Liver (tissue), 9 donors: ENCODE results near the gene ALOX15. TPM values are rescaled to one million over a fixed set of nuclear protein-coding genes. Genes with fewer than 3 reads are reported as not detected.

Source experiments
- DNase-seq: peaks from one replicate; pipeline ENCODE4 v3.0.0-alpha.2; 2017; ENCODE audit warnings: low spot score
- H3K27ac ChIP-seq, 2 donors: one replicate each; pipeline ENCODE4 v1.7.0; 2013; ENCODE audit warnings: inconsistent platforms in 2 of 2, low read length in 2 of 2, control low read depth in 1 of 2, low read depth in 1 of 2, mild to moderate bottlenecking in 1 of 2
- H3K27me3 ChIP-seq, 4 donors: one replicate each; pipeline versions ENCODE4 v1.6.1 to v1.7.0; 2013; ENCODE audit warnings: low read length in 3 of 4, inconsistent platforms in 1 of 4, mild to moderate bottlenecking in 1 of 4, moderate library complexity in 1 of 4; ENCODE audit not compliant: control insufficient read depth in 4 of 4, insufficient read depth in 4 of 4
- H3K36me3 ChIP-seq, 4 donors: one replicate each; pipeline versions ENCODE4 v1.6.1 to v1.7.0; 2013; ENCODE audit warnings: low read length in 3 of 4, mild to moderate bottlenecking in 3 of 4, low read depth in 1 of 4, moderate library complexity in 1 of 4; ENCODE audit not compliant: control insufficient read depth in 4 of 4, insufficient read depth in 3 of 4
- H3K4me1 ChIP-seq, 4 donors: one replicate each; pipeline versions ENCODE4 v1.6.1 to v1.7.0; 2013; ENCODE audit warnings: low read length in 3 of 4, mild to moderate bottlenecking in 3 of 4, moderate library complexity in 1 of 4; ENCODE audit not compliant: control insufficient read depth in 4 of 4, insufficient read depth in 4 of 4
- H3K4me3 ChIP-seq, 3 donors: one replicate each; pipeline versions ENCODE4 v1.6.1 to v1.7.0; 2013; ENCODE audit warnings: low read length in 3 of 3, control low read depth in 1 of 3, low read depth in 1 of 3, mild to moderate bottlenecking in 1 of 3
- H3K9ac ChIP-seq, 2 donors: one replicate each; pipeline ENCODE4 v1.7.0; 2013; ENCODE audit warnings: low read length in 2 of 2, mild to moderate bottlenecking in 2 of 2, moderate library complexity in 2 of 2, control low read depth in 1 of 2, low read depth in 1 of 2
- H3K9me3 ChIP-seq, 4 donors: one replicate each; pipeline versions ENCODE4 v1.6.1 to v1.7.0; 2013; ENCODE audit warnings: low read length in 3 of 4; ENCODE audit not compliant: control insufficient read depth in 4 of 4
- EGR1 ChIP-seq, 2 donors: IDR thresholded peaks; 2 replicates each; pipeline ENCODE4 v1.6.1; 2016 to 2018; ENCODE audit warnings: antibody characterized with exemption in 2 of 2, low read depth in 2 of 2
- FOXA1 ChIP-seq: IDR thresholded peaks from 2 replicates; pipeline ENCODE4 v1.6.1; 2016; ENCODE audit warnings: antibody characterized with exemption
- FOXA2 ChIP-seq: IDR thresholded peaks from 2 replicates; pipeline ENCODE4 v1.6.1; 2016; ENCODE audit warnings: antibody characterized with exemption
- GABPA ChIP-seq, 2 donors: IDR thresholded peaks in 1 of 2; conservative IDR thresholded peaks in 1 of 2; 2 replicates each; pipeline ENCODE4 v1.6.1; 2016; ENCODE audit warnings: antibody characterized with exemption in 2 of 2, mild to moderate bottlenecking in 1 of 2, moderate library complexity in 1 of 2
- HNF4A ChIP-seq, 2 donors: conservative IDR thresholded peaks; 2 replicates each; pipeline ENCODE4 v1.6.1; 2016; ENCODE audit warnings: antibody characterized with exemption in 2 of 2, mild to moderate bottlenecking in 2 of 2
- JUND ChIP-seq, 2 donors: IDR thresholded peaks; 2 replicates each; pipeline ENCODE4 v1.6.1; 2016; ENCODE audit warnings: antibody characterized with exemption in 2 of 2
- NR2F2 ChIP-seq: IDR thresholded peaks from 2 replicates; pipeline ENCODE4 v1.6.1; 2016; ENCODE audit warnings: antibody characterized with exemption
- RAD21 ChIP-seq, 2 donors: IDR thresholded peaks; 2 replicates each; pipeline ENCODE4 v1.6.1; 2016; ENCODE audit warnings: antibody characterized with exemption in 2 of 2, mild to moderate bottlenecking in 2 of 2
- RXRA ChIP-seq, 2 donors: IDR thresholded peaks; 2 replicates each; pipeline ENCODE4 v1.6.1; 2017 to 2018; ENCODE audit warnings: antibody characterized with exemption in 2 of 2, mild to moderate bottlenecking in 1 of 2
- TAF1 ChIP-seq: conservative IDR thresholded peaks from 2 replicates; pipeline ENCODE4 v1.6.1; 2016; ENCODE audit warnings: antibody characterized with exemption, mild to moderate bottlenecking
- YY1 ChIP-seq: IDR thresholded peaks from 2 replicates; pipeline ENCODE4 v1.6.1; 2016; ENCODE audit warnings: antibody characterized with exemption, mild to moderate bottlenecking
- WGBS: extraction: QIAGEN DNeasy Blood & Tissue Kit; methylation state at CpG from one replicate; pipeline ENCODE4 v1.1.7; 2013; 5-methylcytosine and 5-hydroxymethylcytosine counted together
- polyA plus RNA-seq, 2 donors: library from polyadenylated mRNA; stranded (reverse) in 1 of 2; unstranded in 1 of 2; fragments of 200-250 nt in 1 of 2; fragments of >200 nt in 1 of 2; fragmentation: Nextera tagmentation in 1 of 2; extraction: Ambion mirVana in 1 of 2; gene quantifications; one replicate each; pipeline versions ENCODE4 v1.2.1 to v1.2.3, GENCODE V29; 2013 to 2015
- total RNA-seq, 2 donors: library from RNA; depleted of rRNA; stranded (reverse); fragments of >200 nt; gene quantifications; one replicate each; pipeline ENCODE4 v1.2.3, GENCODE V29; 2014
- TF ChIP-seq, protein P1 (sequence below): fragments of 150-350 bp; IDR thresholded peaks from 2 replicates; pipeline ENCODE4 v1.5.1; 2017; ENCODE audit warnings: improper control_type of control experiment, low read depth, low read length; ENCODE audit not compliant: missing input control
- TF ChIP-seq, protein P2 (sequence below): IDR thresholded peaks from 2 replicates; pipeline ENCODE4 v1.6.1; 2016; ENCODE audit warnings: antibody characterized with exemption
- TF ChIP-seq, protein P3 (sequence below): IDR thresholded peaks from 2 replicates; pipeline ENCODE4 v1.6.1; 2016; ENCODE audit warnings: antibody characterized with exemption
- TF ChIP-seq, protein P4 (sequence below): IDR thresholded peaks from 2 replicates; pipeline ENCODE4 v1.6.1; 2016; ENCODE audit warnings: antibody characterized with exemption
- donor health status: healthy.
- donor health status: healthy.
- donor health status: healthy.
- donor health status: healthy.
- donor health status: healthy.

The ALOX15 gene
- total and polyA plus RNA-seq, 4 donors = 0.03 to 1.7 TPM; not detected in 2

DNA sequence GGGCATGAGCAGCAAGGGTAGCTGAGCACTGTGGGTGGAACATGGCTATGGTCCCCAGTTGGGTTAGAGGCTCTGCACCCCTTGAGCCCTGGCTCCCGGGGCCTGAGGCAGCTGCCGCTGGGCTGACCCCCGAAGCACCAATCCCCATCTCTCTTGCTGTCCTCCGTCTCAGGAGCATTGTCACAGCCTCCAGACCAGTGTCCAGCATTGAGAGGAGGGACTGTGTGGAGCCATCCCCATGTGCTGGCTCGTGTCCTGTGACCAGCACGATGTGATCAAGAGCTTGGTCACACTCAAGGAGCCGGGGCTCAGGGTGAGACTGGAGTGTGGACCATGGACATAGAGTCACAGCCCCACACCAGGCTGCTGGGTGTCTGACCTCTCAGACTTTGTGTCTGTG, 54.3 kb downstream of the ALOX15 start:
- Histone ChIP-seq H3K4me3 (no peak overlapping the region), H3K4me1 (peaks cover 6 to 16% (median 11%) of the 10 kb centered on the region in 4 donors), H3K9me3 (no peaks in the 10 kb centered on the region), H3K9ac (no peak overlapping the region), H3K36me3 (no peaks in the 10 kb centered on the region), H3K27ac (no peak overlapping the region), H3K27me3 (peaks cover 0 to 6% (median 1%) of the 10 kb centered on the region in 4 donors)
- no peak for DNase-seq
- TF ChIP-seq RAD21 (IDR thresholded peaks at IDR 0.05) = no peak
- TF ChIP-seq, protein P1, sequence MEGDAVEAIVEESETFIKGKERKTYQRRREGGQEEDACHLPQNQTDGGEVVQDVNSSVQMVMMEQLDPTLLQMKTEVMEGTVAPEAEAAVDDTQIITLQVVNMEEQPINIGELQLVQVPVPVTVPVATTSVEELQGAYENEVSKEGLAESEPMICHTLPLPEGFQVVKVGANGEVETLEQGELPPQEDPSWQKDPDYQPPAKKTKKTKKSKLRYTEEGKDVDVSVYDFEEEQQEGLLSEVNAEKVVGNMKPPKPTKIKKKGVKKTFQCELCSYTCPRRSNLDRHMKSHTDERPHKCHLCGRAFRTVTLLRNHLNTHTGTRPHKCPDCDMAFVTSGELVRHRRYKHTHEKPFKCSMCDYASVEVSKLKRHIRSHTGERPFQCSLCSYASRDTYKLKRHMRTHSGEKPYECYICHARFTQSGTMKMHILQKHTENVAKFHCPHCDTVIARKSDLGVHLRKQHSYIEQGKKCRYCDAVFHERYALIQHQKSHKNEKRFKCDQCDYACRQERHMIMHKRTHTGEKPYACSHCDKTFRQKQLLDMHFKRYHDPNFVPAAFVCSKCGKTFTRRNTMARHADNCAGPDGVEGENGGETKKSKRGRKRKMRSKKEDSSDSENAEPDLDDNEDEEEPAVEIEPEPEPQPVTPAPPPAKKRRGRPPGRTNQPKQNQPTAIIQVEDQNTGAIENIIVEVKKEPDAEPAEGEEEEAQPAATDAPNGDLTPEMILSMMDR = no peak
- TF ChIP-seq JUND (IDR thresholded peaks at IDR 0.05) = no peak
- no peak for TF ChIP-seq EGR1 (IDR thresholded peaks at IDR 0.05; ENCODE audit: low read depth in 2 of 2)
- TF ChIP-seq GABPA (IDR thresholded peaks at IDR 0.05 in 1 of 2, conservative IDR thresholded peaks at IDR 0.05 in 1 of 2) = no peak
- TF ChIP-seq, protein P2, sequence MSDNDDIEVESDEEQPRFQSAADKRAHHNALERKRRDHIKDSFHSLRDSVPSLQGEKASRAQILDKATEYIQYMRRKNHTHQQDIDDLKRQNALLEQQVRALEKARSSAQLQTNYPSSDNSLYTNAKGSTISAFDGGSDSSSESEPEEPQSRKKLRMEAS = no peak
- no peak for TF ChIP-seq FOXA1
- TF ChIP-seq YY1 = no peak
- TF ChIP-seq NR2F2 = no peak
- TF ChIP-seq RXRA (IDR thresholded peaks at IDR 0.05) = no peak
- no peak for TF ChIP-seq HNF4A (conservative IDR thresholded peaks at IDR 0.05)
- TF ChIP-seq FOXA2 = no peak
- 90% methylated on average over 7 of the region's 7 CpGs for WGBS

DNA sequence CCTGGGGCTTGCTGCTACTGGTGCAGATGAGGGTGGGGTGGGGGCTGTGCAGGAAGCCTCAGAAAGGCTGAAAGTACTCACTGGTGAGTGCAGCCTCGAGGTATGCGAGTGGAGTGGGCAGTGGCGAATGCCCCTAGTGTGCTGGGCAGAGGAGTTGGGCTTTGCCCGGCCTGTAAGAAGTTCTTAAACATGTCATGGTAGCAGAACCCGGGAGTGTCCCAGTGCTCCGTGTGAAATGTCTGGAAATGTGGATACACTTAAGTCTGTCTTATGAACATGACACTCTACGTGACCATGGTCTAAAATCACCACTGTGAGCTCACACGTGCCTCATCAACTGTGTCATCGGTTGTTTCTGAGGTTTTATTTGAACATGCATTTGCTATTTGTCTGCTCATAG, 55.4 kb downstream of the ALOX15 start:
- H3K4me3 ChIP-seq = no peak overlapping the region

More for the DNA sequence above, 55.4 kb downstream of the ALOX15 start:
- H3K4me1 ChIP-seq = peaks cover 6 to 16% (median 11%) of the 10 kb centered on the region in 4 donors
- no peak for TF ChIP-seq HNF4A (conservative IDR thresholded peaks at IDR 0.05)
- TF ChIP-seq JUND (IDR thresholded peaks at IDR 0.05) = no peak
- no peak for TF ChIP-seq FOXA1
- TF ChIP-seq, protein P3, sequence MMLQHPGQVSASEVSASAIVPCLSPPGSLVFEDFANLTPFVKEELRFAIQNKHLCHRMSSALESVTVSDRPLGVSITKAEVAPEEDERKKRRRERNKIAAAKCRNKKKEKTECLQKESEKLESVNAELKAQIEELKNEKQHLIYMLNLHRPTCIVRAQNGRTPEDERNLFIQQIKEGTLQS = no peak
- TF ChIP-seq, protein P4, sequence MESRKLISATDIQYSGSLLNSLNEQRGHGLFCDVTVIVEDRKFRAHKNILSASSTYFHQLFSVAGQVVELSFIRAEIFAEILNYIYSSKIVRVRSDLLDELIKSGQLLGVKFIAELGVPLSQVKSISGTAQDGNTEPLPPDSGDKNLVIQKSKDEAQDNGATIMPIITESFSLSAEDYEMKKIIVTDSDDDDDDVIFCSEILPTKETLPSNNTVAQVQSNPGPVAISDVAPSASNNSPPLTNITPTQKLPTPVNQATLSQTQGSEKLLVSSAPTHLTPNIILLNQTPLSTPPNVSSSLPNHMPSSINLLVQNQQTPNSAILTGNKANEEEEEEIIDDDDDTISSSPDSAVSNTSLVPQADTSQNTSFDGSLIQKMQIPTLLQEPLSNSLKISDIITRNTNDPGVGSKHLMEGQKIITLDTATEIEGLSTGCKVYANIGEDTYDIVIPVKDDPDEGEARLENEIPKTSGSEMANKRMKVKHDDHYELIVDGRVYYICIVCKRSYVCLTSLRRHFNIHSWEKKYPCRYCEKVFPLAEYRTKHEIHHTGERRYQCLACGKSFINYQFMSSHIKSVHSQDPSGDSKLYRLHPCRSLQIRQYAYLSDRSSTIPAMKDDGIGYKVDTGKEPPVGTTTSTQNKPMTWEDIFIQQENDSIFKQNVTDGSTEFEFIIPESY = no peak
- TF ChIP-seq GABPA (IDR thresholded peaks at IDR 0.05 in 1 of 2, conservative IDR thresholded peaks at IDR 0.05 in 1 of 2) = no peak
- TF ChIP-seq TAF1 = no peak
- TF ChIP-seq, protein P2 = no peak
- TF ChIP-seq YY1 = no peak
- no peak for TF ChIP-seq NR2F2
- H3K27me3 ChIP-seq = peaks cover 0 to 6% (median 1%) of the 10 kb centered on the region in 4 donors
- H3K9ac ChIP-seq = no peak overlapping the region
- no peaks in the 10 kb centered on the region for H3K36me3 ChIP-seq
- DNase-seq = no peak
- H3K27ac ChIP-seq = no peak overlapping the region
- no peaks in the 10 kb centered on the region for H3K9me3 ChIP-seq
- WGBS = 89% methylated on average over 9 of the region's 9 CpGs
